Activated T-cell treated with anti-CD3 and anti-CD28 coated beads, Interleukin-2, amount 50 U/mL, for 4 hours (primary cell): ENCODE data around the gene PFKFB3. TPM values are rescaled to one million over a fixed set of nuclear protein-coding genes. Genes with fewer than 3 reads are reported as not detected.
"Not testable (repeated sequence)": the region's sequence is repeated elsewhere in the genome, so short reads cannot be mapped to it uniquely, and the experiment has no call there.

ENCODE experiments used
- ATAC-seq, 2 donors: fragments of 200-7000 bp; cut with Tn5 transposase; one replicate each; pipeline ENCODE4 v1.10.0; 2021
- DNase-seq: peaks from one replicate; pipeline ENCODE4 v3.0.0-alpha.2; 2020
- H3K27me3 Mint-ChIP-seq: one replicate; pipeline ENCODE4 v1.8.0; 2021; ENCODE audit warnings: low read depth, mixed read lengths
- H3K36me3 Mint-ChIP-seq: one replicate; pipeline ENCODE4 v1.8.0; 2022; ENCODE audit warnings: mixed read lengths; ENCODE audit not compliant: insufficient read depth
- H3K4me1 Mint-ChIP-seq: one replicate; pipeline ENCODE4 v1.8.0; 2021; ENCODE audit warnings: low read depth, mixed read lengths
- H3K4me3 Mint-ChIP-seq: one replicate; pipeline ENCODE4 v1.8.0; 2021; ENCODE audit warnings: mild to moderate bottlenecking, moderate library complexity, mixed read lengths
- H3K9me3 Mint-ChIP-seq: one replicate; pipeline ENCODE4 v1.8.0; 2021; ENCODE audit warnings: mixed read lengths
- total RNA-seq, 3 donors: library from RNA; stranded (reverse); gene quantifications; one replicate each; pipeline ENCODE4 v1.2.1, GENCODE V29; 2021

Gene PFKFB3
- total RNA-seq, 3 donors from 2014 or later = 60.5 to 77.0 (median 68.8) TPM

DNA sequence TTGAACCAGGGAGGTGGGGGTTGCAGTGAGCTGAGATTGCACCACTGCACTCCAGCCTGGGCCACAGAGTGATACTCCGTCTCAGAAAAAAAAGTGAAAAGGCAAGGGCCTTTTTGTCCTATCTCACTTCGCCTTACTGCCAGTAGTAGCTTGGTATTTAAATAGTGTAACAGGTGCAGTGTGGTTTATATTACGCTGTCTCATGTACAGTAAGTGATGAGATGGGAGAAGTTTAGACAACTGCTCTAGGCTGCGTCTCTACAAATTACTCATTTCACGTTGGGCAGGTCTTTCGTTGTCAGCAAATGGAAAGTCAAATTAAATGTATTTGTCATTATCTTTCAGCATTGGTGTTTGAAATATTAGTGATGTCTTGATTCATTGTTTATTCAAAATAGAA lies 15.5 kb upstream of the PFKFB3 start:
- Mint-ChIP-seq H3K36me3 (peaks cover 7% of the 10 kb centered on the region), H3K27me3 (no peaks in the 10 kb centered on the region), H3K4me3 (no peak overlapping the region), H3K4me1 (peaks cover 36% of the 10 kb centered on the region), H3K9me3 (no peaks in the 10 kb centered on the region)
- peak in 1 of 2 donors; percentile 53 for ATAC-seq
- DNase-seq = no peak

DNA sequence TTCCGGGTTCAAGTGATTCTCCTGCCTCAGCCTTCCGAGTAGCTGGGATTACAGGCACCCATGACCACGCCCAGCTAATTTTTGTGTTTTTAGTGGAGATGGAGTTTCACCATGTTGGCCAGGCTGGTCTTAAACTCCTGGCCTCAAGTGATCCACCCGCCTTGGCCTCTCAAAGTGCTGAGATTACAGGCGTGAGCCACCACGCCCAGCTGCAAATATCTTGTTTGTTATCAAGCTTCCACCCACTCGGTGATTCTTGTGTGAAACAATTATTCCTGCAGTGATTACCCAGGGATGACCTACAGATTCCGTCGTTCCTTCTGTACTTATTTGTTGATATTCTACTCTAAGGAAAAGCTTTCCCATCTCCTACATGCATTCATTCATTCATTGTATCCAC lies 12.7 kb upstream of the PFKFB3 start:
- not testable (repeated sequence) for H3K36me3 Mint-ChIP-seq, H3K27me3 Mint-ChIP-seq, H3K4me3 Mint-ChIP-seq, ATAC-seq, H3K9me3 Mint-ChIP-seq, DNase-seq
- peaks cover 33% of the 10 kb centered on the region for H3K4me1 Mint-ChIP-seq

DNA sequence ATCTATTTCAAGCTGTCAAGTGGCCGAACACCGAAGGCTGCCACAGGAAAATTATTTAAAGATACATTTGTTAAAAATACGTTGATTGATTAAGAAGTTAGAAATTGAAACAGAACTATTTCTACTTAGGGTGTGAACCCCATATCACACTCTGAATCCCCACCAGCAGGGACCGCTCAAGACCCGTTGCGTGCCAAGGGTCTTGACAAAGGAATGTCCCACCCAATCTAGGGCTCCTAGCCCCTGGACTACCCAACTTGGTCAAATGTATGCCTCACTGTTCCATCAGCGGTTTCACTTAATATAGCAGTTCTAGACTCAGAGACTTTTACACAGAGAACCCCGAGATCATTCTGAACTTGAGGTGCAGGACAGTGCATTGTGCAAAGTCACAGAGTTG lies 11.6 kb upstream of the PFKFB3 start:
- DNase-seq (no peak), ATAC-seq (no peak)
- Mint-ChIP-seq H3K27me3 (no peaks in the 10 kb centered on the region), H3K36me3 (peaks cover 5% of the 10 kb centered on the region), H3K4me3 (no peak overlapping the region), H3K4me1 (peaks cover 25% of the 10 kb centered on the region), H3K9me3 (no peaks in the 10 kb centered on the region)

DNA sequence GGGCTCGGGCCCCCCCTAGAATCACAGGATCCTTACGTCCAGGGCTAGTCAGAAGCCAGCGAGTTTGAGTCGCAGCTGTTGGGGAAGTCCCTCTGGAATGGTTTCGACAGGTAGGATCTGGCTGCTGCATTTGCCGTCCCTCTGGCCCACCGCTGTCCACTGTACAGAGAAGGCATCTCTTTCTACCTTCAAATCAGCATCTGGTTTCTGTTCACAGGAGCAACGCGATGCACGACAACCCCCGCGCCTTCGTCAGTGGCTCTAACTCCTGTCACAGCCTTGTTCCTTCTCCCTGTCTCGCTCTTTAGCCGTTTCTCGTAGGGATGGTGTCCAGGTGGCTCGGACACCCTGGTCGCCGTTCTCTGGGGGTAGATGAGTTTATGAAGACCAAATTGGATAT lies 11.2 kb upstream of the PFKFB3 start:
- Mint-ChIP-seq H3K27me3 (no peaks in the 10 kb centered on the region), H3K4me1 (peaks cover 21% of the 10 kb centered on the region), H3K4me3 (no peak overlapping the region), H3K36me3 (peaks cover 5% of the 10 kb centered on the region), H3K9me3 (no peaks in the 10 kb centered on the region)
- DNase-seq (no peak), ATAC-seq (no peak)

DNA sequence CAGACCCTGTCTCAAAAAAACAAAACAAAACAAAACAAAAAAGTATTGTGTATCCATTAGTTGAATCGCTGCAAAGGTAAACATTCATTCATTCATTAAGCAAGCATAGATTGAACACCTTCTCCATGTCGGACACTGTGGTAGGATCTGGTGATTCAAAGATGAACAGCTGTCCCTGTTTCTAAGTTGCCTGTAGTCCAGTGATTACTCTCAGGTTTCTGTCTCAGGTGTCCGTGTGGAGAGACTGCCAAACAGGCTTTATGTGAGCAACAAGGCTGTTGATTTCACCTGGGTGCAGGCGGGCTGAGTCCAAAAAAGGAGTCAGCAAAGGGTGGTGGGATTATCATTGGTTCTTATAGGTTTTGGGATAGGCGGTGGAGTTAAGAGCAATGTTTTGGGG lies 9.4 kb upstream of the PFKFB3 start:
- H3K36me3 Mint-ChIP-seq, ATAC-seq, H3K4me1 Mint-ChIP-seq, H3K4me3 Mint-ChIP-seq, H3K9me3 Mint-ChIP-seq, H3K27me3 Mint-ChIP-seq, DNase-seq: not testable (repeated sequence)

- Mint-ChIP-seq H3K9me3 (no peaks in the 10 kb centered on the region), H3K4me1 (peaks cover 7% of the 10 kb centered on the region), H3K27me3 (no peaks in the 10 kb centered on the region), H3K36me3 (peaks cover 5% of the 10 kb centered on the region), H3K4me3 (no peak overlapping the region)
- DNase-seq = no peak
- ATAC-seq = no peak
Observed at GRCh38 chr10:6194311-6194710, 8.4 kb upstream of the PFKFB3 start.

GRCh38 chr10:6195376-6195775 lies 7.4 kb upstream of the PFKFB3 start:
- no peak for ATAC-seq
- no peak overlapping the region for H3K4me3 Mint-ChIP-seq
- peaks cover under 1% of the 10 kb centered on the region for H3K36me3 Mint-ChIP-seq

GRCh38 chr10:6195846-6196245 lies 6.9 kb upstream of the PFKFB3 start:
- Mint-ChIP-seq H3K4me1 (peaks cover 11% of the 10 kb centered on the region), H3K9me3 (no peaks in the 10 kb centered on the region), H3K27me3 (no peaks in the 10 kb centered on the region), H3K36me3 (no peaks in the 10 kb centered on the region), H3K4me3 (no peak overlapping the region)
- DNase-seq = no peak
- ATAC-seq = no peak

More at GRCh38 chr10:6195376-6195775, 7.4 kb upstream of the PFKFB3 start:
- Mint-ChIP-seq H3K27me3 (no peaks in the 10 kb centered on the region), H3K4me1 (peaks cover 9% of the 10 kb centered on the region), H3K9me3 (no peaks in the 10 kb centered on the region)
- no peak for DNase-seq

- H3K27me3 Mint-ChIP-seq, ATAC-seq, H3K4me3 Mint-ChIP-seq, DNase-seq, H3K36me3 Mint-ChIP-seq, H3K9me3 Mint-ChIP-seq: not testable (repeated sequence)
- H3K4me1 Mint-ChIP-seq = peaks cover 12% of the 10 kb centered on the region
Observed at GRCh38 chr10:6196524-6196923, 6.2 kb upstream of the PFKFB3 start.

GRCh38 chr10:6197321-6197720 lies 5.4 kb upstream of the PFKFB3 start:
- peaks cover 15% of the 10 kb centered on the region for H3K4me1 Mint-ChIP-seq
- no peaks in the 10 kb centered on the region for H3K27me3 Mint-ChIP-seq
- ATAC-seq (no peak), DNase-seq (no peak)
- no peaks in the 10 kb centered on the region for H3K9me3 Mint-ChIP-seq
- H3K4me3 Mint-ChIP-seq = no peak overlapping the region
- no peaks in the 10 kb centered on the region for H3K36me3 Mint-ChIP-seq

DNA sequence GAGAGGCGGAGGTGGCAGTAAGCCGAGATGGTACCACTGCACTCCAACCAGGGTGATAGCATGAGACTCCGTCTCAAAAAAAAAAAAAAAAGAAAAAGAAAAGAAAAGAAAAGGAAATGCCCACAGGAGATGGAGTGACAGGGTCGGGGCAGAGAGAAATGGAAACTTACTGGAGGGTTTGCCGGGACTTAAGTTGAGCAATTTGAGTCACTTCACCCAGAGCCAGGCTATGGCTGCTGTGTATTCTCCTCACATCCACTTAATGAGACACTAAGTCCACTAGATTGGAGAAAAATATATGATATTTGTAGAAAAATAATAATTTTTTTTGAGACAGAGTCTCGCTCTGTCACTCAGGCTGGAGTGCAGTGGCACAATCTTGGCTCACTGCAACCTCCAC lies 4.6 kb upstream of the PFKFB3 start:
- no peak for ATAC-seq

GRCh38 chr10:6199131-6199733 lies 3.5 kb upstream of the PFKFB3 start:
- Mint-ChIP-seq H3K9me3 (no peaks in the 10 kb centered on the region), H3K27me3 (no peaks in the 10 kb centered on the region), H3K4me3 (no peak overlapping the region), H3K4me1 (peaks cover 17% of the 10 kb centered on the region), H3K36me3 (no peaks in the 10 kb centered on the region)
- ATAC-seq (no peak), DNase-seq (no peak)

More for the DNA sequence above, 4.6 kb upstream of the PFKFB3 start:
- Mint-ChIP-seq H3K9me3 (no peaks in the 10 kb centered on the region), H3K27me3 (no peaks in the 10 kb centered on the region), H3K4me1 (peaks cover 15% of the 10 kb centered on the region), H3K36me3 (no peaks in the 10 kb centered on the region), H3K4me3 (no peak overlapping the region)
- DNase-seq = no peak

GRCh38 chr10:6200440-6200733 lies 2.3 kb upstream of the PFKFB3 start:
- DNase-seq = no peak
- Mint-ChIP-seq H3K4me1 (peaks cover 28% of the 10 kb centered on the region), H3K27me3 (no peaks in the 10 kb centered on the region), H3K4me3 (peak overlapping the region; percentile 77), H3K9me3 (no peaks in the 10 kb centered on the region), H3K36me3 (peaks cover 2% of the 10 kb centered on the region)
- no peak for ATAC-seq

DNA sequence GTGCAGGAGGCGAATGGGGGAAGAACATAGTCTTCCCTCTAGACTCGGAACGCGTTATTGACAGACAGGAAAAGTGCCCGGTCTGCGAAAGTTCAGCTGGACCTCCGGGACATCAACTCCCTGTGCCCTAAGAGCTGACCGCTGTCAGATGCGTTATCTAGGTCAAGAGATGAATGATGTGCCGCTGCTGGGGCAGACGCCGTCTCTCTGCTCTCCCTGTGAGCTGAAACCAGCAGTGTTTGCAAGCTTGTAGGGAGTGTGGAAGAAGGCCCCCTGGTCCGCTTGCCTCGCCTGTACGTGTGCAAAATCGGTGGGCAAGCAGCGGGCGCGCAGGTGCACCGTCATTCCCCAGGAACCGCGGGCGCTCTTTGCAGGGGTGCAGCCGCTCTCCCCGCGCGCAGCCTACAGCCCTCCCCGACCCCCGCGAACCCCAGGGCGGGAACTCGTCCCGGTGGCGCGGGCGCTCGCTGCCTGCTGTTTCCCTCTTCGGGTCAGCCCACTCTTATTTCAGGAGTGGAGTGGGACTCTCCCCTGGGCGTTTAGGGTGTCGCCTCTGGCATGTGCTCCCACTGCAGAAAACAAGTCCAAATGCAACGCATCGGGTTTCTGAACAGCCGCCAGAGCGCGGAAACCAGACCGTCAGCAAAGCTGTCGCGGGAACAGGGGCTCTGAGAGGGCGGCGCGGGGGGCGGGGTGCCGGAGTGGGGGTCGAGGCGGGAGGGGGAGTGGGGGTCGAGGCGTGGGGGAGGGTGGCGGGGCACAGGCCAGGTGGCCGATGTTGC lies 1.8 kb upstream of the PFKFB3 start:
- ATAC-seq = peak in 1 of 2 donors; percentile 3
- H3K9me3 Mint-ChIP-seq = no peaks in the 10 kb centered on the region
- DNase-seq = no peak
- no peaks in the 10 kb centered on the region for H3K27me3 Mint-ChIP-seq
- H3K36me3 Mint-ChIP-seq = peaks cover 2% of the 10 kb centered on the region
- peaks cover 28% of the 10 kb centered on the region for H3K4me1 Mint-ChIP-seq
- H3K4me3 Mint-ChIP-seq = peak overlapping the region; percentile 77

GRCh38 chr10:6201516-6201975 lies 1.2 kb upstream of the PFKFB3 start:
- peak overlapping the region; percentile 78 for H3K4me3 Mint-ChIP-seq
- H3K27me3 Mint-ChIP-seq = no peaks in the 10 kb centered on the region
- DNase-seq (peak; percentile 80), ATAC-seq (peak; percentile 68 to 69)
- peaks cover 28% of the 10 kb centered on the region for H3K4me1 Mint-ChIP-seq
- no peaks in the 10 kb centered on the region for H3K9me3 Mint-ChIP-seq
- H3K36me3 Mint-ChIP-seq = peaks cover 2% of the 10 kb centered on the region
